ENCODE data around the gene LILRB1. TPM values are rescaled to one million over a fixed set of nuclear protein-coding genes. Genes with fewer than 3 reads are reported as not detected.
"Not testable (repeated sequence)": the region's sequence is repeated elsewhere in the genome, so short reads cannot be mapped to it uniquely, and the experiment has no call there.

The LILRB1 gene
- total RNA-seq, 1 donor from 2014 or later, result 1.5 TPM

DNA sequence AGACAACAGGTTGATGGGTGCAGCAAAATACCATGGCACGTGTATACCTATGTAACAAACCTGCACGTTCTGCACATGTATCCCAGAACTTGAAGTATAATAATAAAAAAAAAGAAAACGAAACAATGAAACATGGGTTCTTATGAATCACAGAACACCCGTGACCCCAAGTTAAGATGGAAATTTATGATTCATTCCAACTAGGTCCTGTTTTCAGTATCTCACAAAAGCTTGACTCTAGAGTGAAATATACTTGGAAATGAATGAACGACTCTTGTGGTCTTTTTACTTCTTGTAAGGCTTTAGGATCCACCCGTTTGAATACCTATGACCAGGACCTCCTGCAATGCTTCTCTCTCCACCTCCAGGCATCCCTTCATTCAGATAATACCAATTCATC is 29.0 kb downstream of the LILRB1 start:
- DNase-seq (ENCODE audit: low spot score), result no peak
- intact Hi-C loops (cut with DNase I), result no loop called here

DNA sequence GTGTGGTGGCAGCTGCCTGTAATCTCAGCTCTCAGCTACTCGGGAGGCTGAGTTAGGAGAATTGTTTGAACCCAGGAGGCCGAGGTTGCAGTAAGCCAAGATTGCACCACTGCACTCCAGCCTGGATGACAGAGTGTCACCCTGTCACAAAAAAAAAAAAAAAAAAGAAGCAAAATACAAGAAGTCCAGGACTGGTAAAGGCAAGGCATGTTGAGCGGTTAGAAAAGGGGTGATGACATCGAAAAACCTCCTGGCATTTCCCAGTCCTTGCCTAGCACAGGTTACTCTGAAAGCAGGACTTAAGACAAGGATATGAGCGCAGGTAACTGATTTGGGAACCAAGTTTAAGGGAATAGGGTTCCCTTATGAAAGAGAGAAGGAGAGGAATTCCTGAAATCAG is 30.0 kb downstream of the LILRB1 start:
- DNase-seq (ENCODE audit: low spot score), result no peak
- intact Hi-C loops (cut with DNase I), result no loop called here

DNA sequence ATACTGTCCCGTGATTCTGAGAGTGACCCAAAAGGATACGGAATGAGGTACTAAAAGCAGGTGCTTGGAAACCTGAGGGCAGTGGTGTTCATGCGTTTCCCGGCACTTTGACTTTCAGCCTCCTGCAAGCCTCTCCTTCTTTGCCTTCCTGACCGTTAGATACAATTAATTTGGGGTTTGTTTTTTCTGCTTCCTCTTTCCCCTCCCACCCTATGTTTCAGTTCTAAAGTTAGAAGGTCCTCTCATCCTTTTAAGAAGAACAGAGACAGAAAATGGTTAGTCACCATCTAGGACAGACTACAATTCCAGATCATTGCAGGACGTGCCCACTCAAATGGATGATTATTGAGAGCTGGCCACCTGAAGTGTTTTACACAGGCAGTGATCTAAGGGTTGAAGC is 30.7 kb downstream of the LILRB1 start:
- DNase-seq (ENCODE audit: low spot score), result no peak
- intact Hi-C loops (cut with DNase I), result no loop called here

DNA sequence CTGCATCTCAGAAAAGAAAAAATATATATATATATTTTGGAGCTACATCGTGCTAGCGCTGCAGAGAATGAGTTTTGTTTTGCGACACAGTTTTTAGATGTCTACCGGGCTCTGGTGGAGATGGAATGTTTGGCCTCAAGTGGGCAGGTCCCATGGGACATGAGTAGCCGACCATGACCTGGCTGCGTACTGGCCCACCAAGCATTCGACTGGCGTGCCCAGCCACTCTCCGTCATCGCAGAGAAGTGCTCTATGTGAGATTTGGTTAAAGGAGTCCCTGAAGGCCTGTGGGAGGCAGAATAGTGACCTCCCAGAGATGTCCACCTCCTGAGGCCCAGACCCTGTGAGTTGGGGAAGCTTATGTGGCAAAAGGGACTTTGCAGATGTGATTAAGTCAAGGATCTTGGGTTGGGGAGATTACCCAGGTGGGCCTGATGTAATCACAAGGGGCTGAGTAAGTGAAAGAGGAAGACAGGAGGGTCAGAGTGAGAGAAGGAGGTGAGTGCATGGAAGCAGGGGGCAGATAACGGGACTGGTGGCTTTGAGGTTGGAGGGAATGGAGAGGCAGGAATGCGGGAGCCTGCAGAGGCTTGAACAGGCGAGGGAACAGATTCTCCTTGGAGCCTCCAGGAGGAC is 31.7 kb downstream of the LILRB1 start:
- intact Hi-C loops (cut with DNase I), result no loop called here
- no peak for DNase-seq (ENCODE audit: low spot score)

DNA sequence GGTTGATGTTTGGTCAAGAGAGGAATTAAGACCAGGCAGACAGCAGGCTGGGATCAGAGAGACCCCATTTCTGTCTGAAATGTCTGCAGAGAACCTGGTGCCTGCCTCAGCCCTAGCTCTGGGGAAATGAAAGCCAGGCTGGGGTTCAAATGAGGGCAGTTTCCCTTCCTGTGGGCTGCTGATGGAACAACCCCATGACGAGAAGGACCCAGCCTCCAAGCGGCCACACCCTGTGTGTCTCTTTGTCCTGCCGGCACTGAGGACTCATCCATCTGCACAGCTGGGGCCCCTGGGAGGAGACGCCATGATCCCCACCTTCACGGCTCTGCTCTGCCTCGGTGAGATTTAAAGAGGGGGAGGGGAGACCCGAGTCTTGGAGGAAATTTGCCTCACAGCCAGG is 32.4 kb downstream of the LILRB1 start, which contains the start of gene LILRB4:
Gene LILRB4 (plus strand): TSS at position 256 of the 400 bp plus-strand sequence. CDS start 49 bp downstream, at position 305.
- no peak for DNase-seq (ENCODE audit: low spot score)
- intact Hi-C loops (cut with DNase I), result no loop called here

DNA sequence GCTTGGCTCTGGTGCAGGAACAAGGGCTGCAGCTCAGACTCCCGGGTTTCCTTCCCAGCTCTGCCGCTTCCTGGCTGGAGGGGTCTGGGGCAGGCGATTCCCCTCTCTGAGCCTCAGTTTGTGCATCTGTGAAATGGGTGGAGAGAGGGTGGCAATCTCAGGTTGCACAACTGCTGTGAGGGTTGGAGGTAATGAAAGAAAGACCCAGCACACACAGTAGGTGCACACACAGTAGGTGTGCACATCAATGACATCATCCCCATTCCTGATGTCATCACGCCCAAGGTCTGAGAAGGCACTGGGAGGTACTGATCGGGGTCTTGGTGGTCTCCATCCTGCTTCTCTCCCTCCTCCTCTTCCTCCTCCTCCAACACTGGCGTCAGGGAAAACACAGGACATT is 35.2 kb downstream of the LILRB1 start:
- DNase-seq (ENCODE audit: low spot score), result no peak
- intact Hi-C loops (cut with DNase I), result no loop called here

DNA sequence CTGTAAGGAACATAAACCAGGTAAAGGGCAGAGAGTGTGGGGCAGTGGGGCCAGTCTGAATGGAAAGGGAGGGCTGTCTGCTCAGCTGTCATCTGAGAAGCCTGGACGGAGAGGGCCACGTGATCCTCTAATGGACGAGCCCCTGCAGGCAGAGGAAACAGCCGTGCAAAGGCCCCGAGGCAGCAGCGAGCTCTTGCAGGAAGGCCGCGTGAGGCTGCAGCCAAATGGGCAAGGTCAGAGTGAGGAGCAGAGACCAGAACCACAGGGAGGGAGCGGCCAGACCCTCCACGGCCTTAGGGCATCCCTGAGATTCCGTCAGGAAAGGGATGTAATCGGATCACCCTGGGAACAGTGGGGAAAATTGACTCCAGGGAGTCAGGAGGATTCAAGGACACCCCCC is 36.9 kb downstream of the LILRB1 start:
- intact Hi-C loops (cut with DNase I), result no loop called here
- DNase-seq (ENCODE audit: low spot score), result no peak

DNA sequence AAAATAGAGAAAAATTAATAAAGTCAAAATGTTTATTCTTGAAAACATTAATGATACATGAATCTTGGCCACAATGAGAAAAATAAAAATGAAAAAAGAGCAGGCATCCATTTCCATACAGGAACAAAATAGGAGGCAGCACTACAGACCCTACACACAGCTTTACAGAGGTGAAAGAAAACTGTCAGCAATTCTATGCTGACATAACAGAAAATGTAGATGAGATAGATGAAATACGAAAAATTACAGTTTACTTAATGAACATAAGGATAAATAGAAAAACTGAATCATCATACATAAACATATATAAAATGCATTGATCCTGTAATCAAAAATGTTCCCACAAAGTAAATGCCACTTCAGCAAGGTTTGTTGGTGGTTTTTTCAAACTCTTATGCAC is 38.1 kb downstream of the LILRB1 start:
- DNase-seq (ENCODE audit: low spot score), result no peak
- intact Hi-C loops (cut with DNase I), result no loop called here

DNA sequence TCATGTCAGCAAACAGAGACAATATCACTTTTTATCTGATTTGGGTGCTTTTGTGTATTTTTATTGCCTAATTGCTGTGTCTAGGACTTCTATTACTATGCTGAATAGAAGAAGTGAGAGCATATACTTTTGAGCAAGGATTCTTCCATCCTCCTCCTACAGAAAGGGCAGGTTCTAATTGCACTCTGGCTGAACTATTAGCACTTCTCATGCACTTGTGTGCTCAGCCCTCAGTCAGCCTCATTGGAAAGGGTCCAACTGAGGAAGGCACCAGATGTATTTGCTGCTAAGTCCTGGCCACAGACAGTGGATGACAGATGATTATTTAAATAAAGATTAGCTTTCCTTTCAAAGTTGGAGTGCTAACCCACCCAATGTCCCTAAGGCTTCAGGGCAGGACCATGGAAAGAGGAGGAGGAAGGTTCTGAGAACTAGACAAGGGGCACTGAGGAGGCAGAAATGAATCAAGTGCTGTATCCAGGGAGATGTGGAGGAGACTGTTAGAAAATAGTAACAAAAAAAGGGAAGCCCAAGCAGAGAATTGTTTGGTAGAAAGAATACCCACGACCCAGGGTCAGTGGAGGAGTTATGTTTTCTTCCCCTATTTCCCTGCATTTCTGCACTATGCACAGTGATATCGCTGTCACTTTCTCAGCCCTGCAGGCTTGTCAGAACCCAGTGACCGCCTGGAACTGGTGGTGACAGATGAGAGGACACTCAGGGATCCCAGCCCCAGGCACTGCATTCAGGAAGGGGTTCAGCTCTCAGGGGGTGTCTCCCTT is 40.5 kb downstream of the LILRB1 start:
- no peak for DNase-seq (ENCODE audit: low spot score)
- intact Hi-C loops (cut with DNase I), result no loop called here

DNA sequence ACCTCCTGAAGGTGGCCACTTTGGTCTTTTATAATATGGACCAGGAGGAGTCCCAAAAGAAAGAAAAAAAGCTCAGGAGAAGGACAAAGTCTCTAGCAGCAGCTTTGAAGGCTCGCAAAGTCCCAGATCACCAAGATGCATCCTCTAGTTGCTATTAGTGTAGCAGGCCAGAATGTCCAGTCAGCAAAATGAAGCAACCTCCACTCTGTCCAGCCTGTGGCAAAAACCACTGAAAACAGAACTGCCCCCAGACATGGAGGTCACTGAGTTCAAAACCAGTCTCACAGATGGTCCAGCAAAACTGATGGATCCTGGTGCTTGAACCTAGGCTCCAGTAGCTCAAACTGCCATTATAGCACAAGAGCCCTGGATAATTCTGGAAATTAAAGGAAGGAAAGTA is 42.9 kb downstream of the LILRB1 start:
- no peak for DNase-seq (ENCODE audit: low spot score)
- intact Hi-C loops (cut with DNase I), result no loop called here

DNA sequence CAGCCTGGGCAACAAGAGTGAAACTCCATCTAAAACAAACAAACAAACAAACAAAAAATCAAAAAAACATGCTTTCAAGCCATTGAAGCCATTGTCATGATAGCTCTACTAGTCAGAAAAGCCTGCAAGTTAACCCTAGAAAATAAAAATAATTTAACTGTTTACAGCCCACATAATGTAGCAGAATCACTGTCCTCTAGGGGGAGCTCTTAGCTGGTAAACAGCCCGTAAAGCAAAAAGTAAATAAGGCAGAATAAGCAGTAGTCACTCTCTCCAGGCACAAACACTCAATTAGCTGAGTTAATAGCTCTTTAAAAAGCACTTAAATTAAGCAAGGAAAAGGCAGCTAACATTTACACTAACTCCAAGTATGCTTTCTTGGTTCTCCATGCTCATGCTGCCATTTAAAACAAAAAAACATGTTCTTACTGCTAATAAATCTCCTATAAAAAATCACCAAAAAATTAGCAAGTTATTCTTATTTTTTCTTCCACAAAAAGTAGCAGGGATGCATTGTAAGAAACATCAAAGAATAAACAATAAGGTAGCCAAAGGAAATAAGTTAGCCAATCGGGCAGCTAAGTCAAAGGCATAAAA is 43.8 kb downstream of the LILRB1 start:
- DNase-seq (ENCODE audit: low spot score), result no peak
- intact Hi-C loops (cut with DNase I), result no loop called here

DNA sequence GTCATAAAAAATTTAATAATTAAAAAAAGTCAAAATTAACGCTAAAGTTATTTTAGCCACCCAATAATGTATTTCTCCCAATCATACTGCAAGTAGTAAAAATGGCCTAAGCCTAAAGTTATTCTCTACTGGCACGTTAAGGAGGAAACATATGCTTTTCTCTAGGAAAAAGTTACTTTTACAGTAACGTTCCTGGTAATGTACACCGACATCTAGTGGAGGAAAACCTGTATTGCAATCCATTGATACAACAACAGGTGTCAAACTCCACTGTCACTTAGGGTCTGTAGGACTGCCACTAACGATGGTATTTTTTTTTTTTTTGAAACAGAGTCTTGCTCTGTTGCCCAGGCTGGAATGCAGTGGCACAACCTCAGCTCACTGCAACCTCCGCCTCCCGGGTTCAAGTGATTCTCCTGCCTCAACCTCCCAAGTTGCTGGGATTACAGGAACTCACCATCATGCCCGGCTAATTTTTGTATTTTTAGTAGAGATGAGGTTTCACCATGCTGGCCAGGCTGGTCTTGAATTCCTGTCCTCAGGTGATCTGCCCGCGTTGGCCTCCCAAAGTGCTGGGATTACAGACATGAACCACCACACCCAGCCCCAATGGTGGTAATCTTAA is 46.0 kb downstream of the LILRB1 start:
- not testable (repeated sequence) for DNase-seq (ENCODE audit: low spot score)
- intact Hi-C loops (cut with DNase I), result loop anchor here (5.0 kb wide), 1 partner anchor 194 kb away; no protein-coding TSS in a partner anchor

DNA sequence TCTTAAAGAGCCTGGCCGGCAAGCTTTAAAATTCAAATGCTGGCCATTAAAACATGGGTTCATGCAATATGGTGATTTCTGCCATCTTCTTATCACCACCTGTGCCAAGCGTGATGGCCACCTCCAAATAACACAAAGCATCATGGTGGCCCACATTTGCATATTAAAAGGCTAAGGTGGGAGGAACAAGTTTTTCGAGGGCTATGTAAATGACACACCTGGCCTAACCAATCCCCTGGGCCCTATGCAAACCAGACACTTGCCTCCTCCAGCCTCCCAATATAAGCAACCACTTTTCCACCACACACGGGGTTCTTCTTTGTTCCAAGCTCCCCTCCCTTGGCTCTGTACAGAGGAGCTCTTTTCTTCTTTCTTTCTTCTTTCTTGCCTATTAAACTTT is 46.9 kb downstream of the LILRB1 start:
- DNase-seq (ENCODE audit: low spot score), result no peak
- intact Hi-C loops (cut with DNase I), result loop anchor here (5.0 kb wide), 1 partner anchor 195 kb away; no protein-coding TSS in a partner anchor

DNA sequence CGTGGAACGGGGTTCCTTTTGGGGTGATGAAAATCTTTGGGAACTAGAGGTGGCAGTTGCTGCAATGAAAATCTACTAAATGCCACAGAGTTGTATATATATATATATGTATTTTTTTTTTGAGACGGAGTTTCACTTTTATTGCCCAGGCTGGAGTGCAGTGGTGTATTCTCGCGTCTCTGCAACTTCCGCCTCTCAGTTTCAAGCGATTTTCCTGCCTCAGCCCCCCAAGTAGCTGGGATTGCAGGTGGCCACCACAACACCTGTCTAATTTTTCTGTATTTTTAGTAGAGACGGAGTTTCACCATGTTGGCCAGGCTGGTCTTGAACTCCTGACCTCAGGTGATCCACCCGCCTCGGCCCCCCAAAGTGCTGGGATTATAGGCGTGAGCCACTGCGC is 51.3 kb downstream of the LILRB1 start:
- intact Hi-C loops (cut with DNase I); DNase-seq (ENCODE audit: low spot score): not testable (repeated sequence)

DNA sequence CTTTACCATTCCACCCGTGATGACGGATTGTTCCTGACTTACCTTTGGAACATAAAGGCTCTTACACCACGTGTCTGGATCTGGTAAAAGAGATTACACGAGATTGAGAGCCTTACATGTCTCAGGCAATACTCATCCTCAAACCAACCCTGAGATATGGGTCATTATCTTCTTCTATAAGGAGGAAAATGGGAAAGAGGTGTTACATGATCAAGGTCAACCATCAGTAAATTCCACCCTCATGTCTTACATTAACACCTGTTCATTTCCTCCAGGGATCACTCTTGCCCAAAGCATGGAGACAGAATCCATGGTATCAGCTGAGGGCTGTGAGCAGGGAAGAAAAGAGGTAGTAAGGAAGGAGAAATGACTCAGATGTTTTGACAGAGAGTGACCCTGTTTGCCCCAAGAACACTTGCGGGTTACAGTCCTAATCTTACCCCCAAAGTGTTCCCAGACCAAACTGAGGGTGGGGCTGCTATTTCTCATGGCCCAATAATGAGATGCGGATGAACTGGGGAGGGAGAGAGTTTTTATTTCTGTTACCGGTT is 52.1 kb downstream of the LILRB1 start:
- no peak for DNase-seq (ENCODE audit: low spot score)
- intact Hi-C loops (cut with DNase I), result no loop called here

DNA sequence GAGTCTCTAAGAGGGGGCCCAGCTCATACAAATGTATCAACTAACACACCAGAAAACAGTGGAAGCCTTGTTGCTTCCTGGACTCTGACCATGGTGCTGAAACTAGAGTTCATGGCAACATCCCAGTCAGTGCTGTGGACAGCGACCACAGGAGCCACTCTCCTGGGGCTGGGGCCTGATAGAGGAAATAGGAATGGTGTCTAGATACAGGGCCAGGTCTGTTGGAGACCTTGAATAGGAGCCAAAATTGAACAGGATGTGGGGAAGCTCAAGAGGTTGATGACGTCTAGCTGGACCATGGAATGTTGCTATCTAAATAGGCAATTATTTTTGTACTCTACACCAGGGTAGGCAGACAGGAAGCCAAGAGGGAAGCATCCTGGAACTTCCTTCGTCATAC is 54.2 kb downstream of the LILRB1 start:
- intact Hi-C loops (cut with DNase I), result no loop called here
- no peak for DNase-seq (ENCODE audit: low spot score)
